DND-41 (cell line): ENCODE data around the gene BICDL2.

Experiments used
- ATAC-seq: fragments of 200-7000 bp; cut with Tn5 transposase; 3 replicates; pipeline ENCODE4 v1.9.1; 2021; ENCODE audit warnings: low read depth; ENCODE audit not compliant: insufficient read depth
- DNase-seq: peaks from one replicate; pipeline ENCODE4 v3.0.0-alpha.2; 2020
- H2AFZ ChIP-seq: 2 replicates; pipeline ENCODE4 v1.6.0; 2012; ENCODE audit warnings: low read depth, low read length
- H3K27ac ChIP-seq: 2 replicates; pipeline ENCODE4 v1.5.1; 2012; ENCODE audit warnings: low read length, inconsistent platforms
- H3K27me3 ChIP-seq: fragments of 200-600 bp; sonication (generic); 2 replicates; pipeline ENCODE4 v1.6.0; 2012; ENCODE audit warnings: low read length, mild to moderate bottlenecking, inconsistent platforms; ENCODE audit not compliant: insufficient read depth, poor library complexity
- H3K36me3 ChIP-seq: 2 replicates; pipeline ENCODE4 v1.5.1; 2012; ENCODE audit warnings: low read length, inconsistent platforms; ENCODE audit not compliant: insufficient read depth
- H3K4me1 ChIP-seq: 2 replicates; pipeline ENCODE4 v1.5.1; 2012; ENCODE audit warnings: mild to moderate bottlenecking, low read length; ENCODE audit not compliant: insufficient read depth
- H3K4me2 ChIP-seq: 2 replicates; pipeline ENCODE4 v1.6.0; 2012; ENCODE audit warnings: mild to moderate bottlenecking, moderate library complexity, low read length, inconsistent platforms; ENCODE audit not compliant: insufficient read depth
- H3K4me3 ChIP-seq, 2 experiments: fragments of 200-600 bp in 1 of 2; shearing (Covaris generic) in 1 of 2; 2 replicates each; pipeline ENCODE4 v1.5.1; 2012 to 2016; ENCODE audit warnings: inconsistent platforms in 2 of 2, low read length in 2 of 2, mild to moderate bottlenecking in 2 of 2, low read depth in 1 of 2, moderate library complexity in 1 of 2
- H3K79me2 ChIP-seq: 2 replicates; pipeline ENCODE4 v1.6.0; 2012; ENCODE audit warnings: low read length, inconsistent platforms; ENCODE audit not compliant: insufficient read depth
- H3K9ac ChIP-seq: 2 replicates; pipeline ENCODE4 v1.6.0; 2012; ENCODE audit warnings: low read depth, mild to moderate bottlenecking, inconsistent platforms, low read length, moderate library complexity
- H3K9me3 ChIP-seq: 2 replicates; pipeline ENCODE4 v1.5.1; 2012; ENCODE audit warnings: low read length, moderate library complexity, mild to moderate bottlenecking, inconsistent platforms; ENCODE audit not compliant: insufficient read depth, severe bottlenecking
- H4K20me1 ChIP-seq: 2 replicates; pipeline ENCODE4 v1.6.0; 2012; ENCODE audit warnings: low read length; ENCODE audit not compliant: insufficient read depth
- CTCF ChIP-seq: IDR thresholded peaks from 2 replicates; pipeline ENCODE4 v1.5.1; 2012; ENCODE audit warnings: borderline replicate concordance, low read length, moderate library complexity, mild to moderate bottlenecking; ENCODE audit not compliant: poor library complexity, severe bottlenecking; ENCODE audit errors: extremely low read depth
- EZH2 ChIP-seq: IDR thresholded peaks from 3 replicates; pipeline ENCODE4 v1.6.1; 2012; ENCODE audit warnings: borderline replicate concordance, low read depth, mild to moderate bottlenecking, moderate library complexity, low read length, inconsistent platforms; ENCODE audit not compliant: severe bottlenecking

BICDL2 gene

GRCh38 chr16:2981899-2982250 lies 54.9 kb downstream of the BICDL2 start:
- no peak overlapping the region for H3K27ac ChIP-seq
- H3K27me3 ChIP-seq, result no peaks in the 10 kb centered on the region
- peak overlapping the region; percentile 84; the same call in 1 of the 2 replicates for H3K4me2 ChIP-seq
- no peaks in the 10 kb centered on the region for H3K9me3 ChIP-seq
- H4K20me1 ChIP-seq, result peaks cover 19% of the 10 kb centered on the region
- DNase-seq (no peak), ATAC-seq (no peak)
- peaks cover 26% of the 10 kb centered on the region for H3K36me3 ChIP-seq
- no peak for TF ChIP-seq CTCF
- TF ChIP-seq EZH2, result no peak
- no peak overlapping the region for H2AFZ ChIP-seq
- no peak overlapping the region for H3K4me3 ChIP-seq
- peaks cover 44% of the 10 kb centered on the region for H3K79me2 ChIP-seq
- H3K9ac ChIP-seq, result peak overlapping the region; percentile 100; the same call in 1 of the 2 replicates
- peaks cover 53% of the 10 kb centered on the region for H3K4me1 ChIP-seq

- no peak for TF ChIP-seq CTCF
- no peak for TF ChIP-seq EZH2
- H3K36me3 ChIP-seq, result peaks cover 31% of the 10 kb centered on the region
- peak overlapping the region; percentile 96; the same call in 1 of the 2 replicates for H2AFZ ChIP-seq
- peak overlapping the region; percentile 77 to 82 for H3K4me3 ChIP-seq
- DNase-seq, result peak; percentile 23
- peaks cover 25% of the 10 kb centered on the region for H4K20me1 ChIP-seq
- peaks cover 49% of the 10 kb centered on the region for H3K79me2 ChIP-seq
- H3K9ac ChIP-seq, result peak overlapping the region; percentile 100
- ATAC-seq, result no peak
- no peaks in the 10 kb centered on the region for H3K9me3 ChIP-seq
- H3K4me1 ChIP-seq, result peaks cover 58% of the 10 kb centered on the region
- H3K27ac ChIP-seq, result peak overlapping the region; percentile 100
- peak overlapping the region; percentile 84 for H3K4me2 ChIP-seq
- no peaks in the 10 kb centered on the region for H3K27me3 ChIP-seq
These were observed 55.4 kb downstream of the BICDL2 start for GRCh38 chr16:2981177-2981898.

- Histone ChIP-seq H3K9ac (peak within 1 kb of the TSS; percentile 100), H2AFZ (peak within 1 kb of the TSS; percentile 96), H3K4me1 (peaks cover 63% of the 10 kb centered on the region), H3K36me3 (peaks cover 40% of the 10 kb centered on the region), H4K20me1 (peaks cover 33% of the 10 kb centered on the region), H3K4me3 (peak within 1 kb of the TSS; percentile 77 to 82), H3K27me3 (no peaks in the 10 kb centered on the region), H3K4me2 (peak within 1 kb of the TSS; percentile 84), H3K9me3 (no peaks in the 10 kb centered on the region), H3K79me2 (peaks cover 57% of the 10 kb centered on the region), H3K27ac (peak within 1 kb of the TSS; percentile 100)
- DNase-seq (peak; percentile 95), ATAC-seq (peak; percentile 78)
- TF ChIP-seq EZH2 (no peak), CTCF (no peak)
These were observed 56.2 kb downstream of the BICDL2 start, which contains the start of gene PKMYT1 for GRCh38 chr16:2980227-2981176. Gene PKMYT1 (minus strand): TSS chr16:2980446. CDS start chr16:2979657, 789 bp downstream.
